ENCODE measurements around the gene C3orf70.

C3orf70 gene

GRCh38 chr3:185157347-185157746, 4.5 kb upstream of the C3orf70 start:
- Histone ChIP-seq H3K4me3 (ENCODE audit: low read depth, low read length) (no peak overlapping the region), H3K27ac (ENCODE audit: extremely low read depth, low read depth, low read length) (no peak overlapping the region), H3K36me3 (ENCODE audit: control insufficient read depth in 2 of 2, insufficient read depth in 1 of 2, low read length in 2 of 2) (no peaks in the 10 kb centered on the region), H3K9me3 (ENCODE audit: control insufficient read depth, insufficient read depth, low read depth, low read length) (no peaks in the 10 kb centered on the region), H3K4me1 (ENCODE audit: control insufficient read depth, insufficient read depth, low read length) (no peaks in the 10 kb centered on the region)
- ChIA-PET CTCF (interaction anchor here (1.3 kb wide), 1 partner anchor 596 kb away, joined by 5 read pairs; no protein-coding TSS in a partner anchor), POLR2A (no interaction called here)
- TF ChIP-seq ZSCAN16 (tag by site-specific recombination; IDR thresholded peaks at IDR 0.05) = no peak
- no peak for TF ChIP-seq OSR2 (tag by site-specific recombination; IDR thresholded peaks at IDR 0.05)
- no peak for TF ChIP-seq ZNF692 (tag by site-specific recombination; IDR thresholded peaks at IDR 0.05)
- TF ChIP-seq ZFP69B (tag by site-specific recombination; IDR thresholded peaks at IDR 0.05) = no peak
- no peak for TF ChIP-seq RBAK (tag by site-specific recombination; IDR thresholded peaks at IDR 0.05)
- no peak for TF ChIP-seq ZSCAN23 (tag by site-specific recombination; IDR thresholded peaks at IDR 0.05)
- no peak for TF ChIP-seq ZFHX2 (tag by site-specific recombination; conservative IDR thresholded peaks at IDR 0.05)
- no peak for TF ChIP-seq AEBP2 (tag by site-specific recombination; IDR thresholded peaks at IDR 0.05; ENCODE audit: borderline replicate concordance)
- no peak for TF ChIP-seq ZNF354C (tag by site-specific recombination; IDR thresholded peaks at IDR 0.05; ENCODE audit: borderline replicate concordance, low read depth)
- TF ChIP-seq ZNF175 (tag by site-specific recombination; IDR thresholded peaks at IDR 0.05) = no peak
- TF ChIP-seq ZNF843 (tag by site-specific recombination; IDR thresholded peaks at IDR 0.05) = no peak
- no peak for TF ChIP-seq ZNF785 (tag by site-specific recombination; IDR thresholded peaks at IDR 0.05)
- no peak for TF ChIP-seq TSHZ1 (tag by site-specific recombination; IDR thresholded peaks at IDR 0.05; ENCODE audit: borderline replicate concordance)
- no peak for TF ChIP-seq ZNF24 (tag by site-specific recombination; IDR thresholded peaks at IDR 0.05)
- no peak for TF ChIP-seq PRDM4 (tag by site-specific recombination; IDR thresholded peaks at IDR 0.05)
- no peak for TF ChIP-seq ZNF660 (tag by site-specific recombination; IDR thresholded peaks at IDR 0.05)
- no peak for TF ChIP-seq ZNF501 (tag by site-specific recombination; IDR thresholded peaks at IDR 0.05)
- TF ChIP-seq ZNF302 (tag by site-specific recombination; IDR thresholded peaks at IDR 0.05; ENCODE audit: low read depth) = no peak
- TF ChIP-seq, protein P1, sequence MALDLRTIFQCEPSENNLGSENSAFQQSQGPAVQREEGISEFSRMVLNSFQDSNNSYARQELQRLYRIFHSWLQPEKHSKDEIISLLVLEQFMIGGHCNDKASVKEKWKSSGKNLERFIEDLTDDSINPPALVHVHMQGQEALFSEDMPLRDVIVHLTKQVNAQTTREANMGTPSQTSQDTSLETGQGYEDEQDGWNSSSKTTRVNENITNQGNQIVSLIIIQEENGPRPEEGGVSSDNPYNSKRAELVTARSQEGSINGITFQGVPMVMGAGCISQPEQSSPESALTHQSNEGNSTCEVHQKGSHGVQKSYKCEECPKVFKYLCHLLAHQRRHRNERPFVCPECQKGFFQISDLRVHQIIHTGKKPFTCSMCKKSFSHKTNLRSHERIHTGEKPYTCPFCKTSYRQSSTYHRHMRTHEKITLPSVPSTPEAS (tag by site-specific recombination; IDR thresholded peaks at IDR 0.05) = no peak
- TF ChIP-seq, protein P2, sequence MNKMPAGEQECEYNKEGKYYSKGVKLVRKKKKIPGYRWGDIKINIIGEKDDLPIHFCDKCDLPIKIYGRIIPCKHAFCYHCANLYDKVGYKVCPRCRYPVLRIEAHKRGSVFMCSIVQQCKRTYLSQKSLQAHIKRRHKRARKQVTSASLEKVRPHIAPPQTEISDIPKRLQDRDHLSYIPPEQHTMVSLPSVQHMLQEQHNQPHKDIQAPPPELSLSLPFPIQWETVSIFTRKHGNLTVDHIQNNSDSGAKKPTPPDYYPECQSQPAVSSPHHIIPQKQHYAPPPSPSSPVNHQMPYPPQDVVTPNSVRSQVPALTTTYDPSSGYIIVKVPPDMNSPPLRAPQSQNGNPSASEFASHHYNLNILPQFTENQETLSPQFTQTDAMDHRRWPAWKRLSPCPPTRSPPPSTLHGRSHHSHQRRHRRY (tag by site-specific recombination; IDR thresholded peaks at IDR 0.05) = no peak

All from HEK293 (cell line).